Tibial artery (tissue), 4 donors: ENCODE data around the gene LCK.

Experiments
- DNase-seq, 2 donors: peaks; one replicate each; pipeline ENCODE4 v3.0.0-alpha.2; 2019
- H3K27ac ChIP-seq, 2 donors: fragments of 200-600 bp; sonication (generic) in 1 of 2; 1 replicate in 1 of 2; 2 replicates in 1 of 2; pipeline ENCODE4 v1.5.1; 2018 to 2019; ENCODE audit warnings: mild to moderate bottlenecking in 1 of 2
- H3K27me3 ChIP-seq, 2 donors: fragments of 200-600 bp; sonication (generic) in 1 of 2; one replicate each; pipeline versions ENCODE4 v1.5.1 to v1.6.0; 2016 to 2019
- H3K36me3 ChIP-seq, 3 donors: fragments of 200-600 bp; sonication (generic) in 2 of 3; one replicate each; pipeline ENCODE4 v1.5.1; 2016 to 2019; ENCODE audit warnings: mild to moderate bottlenecking in 2 of 3
- H3K4me1 ChIP-seq, 4 donors: fragments of 200-600 bp; sonication (generic) in 2 of 4; 1 replicate in 3 of 4; 2 replicates in 1 of 4; pipeline ENCODE4 v1.5.1; 2016 to 2019
- H3K4me3 ChIP-seq, 2 donors: fragments of 200-600 bp; sonication (generic) in 1 of 2; 1 replicate in 1 of 2; 2 replicates in 1 of 2; pipeline ENCODE4 v1.5.1; 2018 to 2019; ENCODE audit warnings: mild to moderate bottlenecking in 2 of 2
- H3K9me3 ChIP-seq, 3 donors: fragments of 200-600 bp; sonication (generic) in 1 of 3; one replicate each; pipeline ENCODE4 v1.5.1; 2016 to 2019
- CTCF ChIP-seq, 2 experiments: fragments of 200-600 bp in 1 of 2; fragments of 450-650 bp in 1 of 2; IDR thresholded peaks; one replicate each; pipeline ENCODE4 v1.5.1; 2017 to 2019; ENCODE audit warnings: antibody characterized with exemption in 2 of 2, mild to moderate bottlenecking in 1 of 2, moderate library complexity in 1 of 2
- intact Hi-C: fragments of 100-400 bp; cut with DNase I; formaldehyde crosslinking; loops from one replicate; pipeline ENCODE4 v1.15.0; 2023; ENCODE audit warnings: low total_unique reads

Gene LCK

GRCh38 chr1:32303358-32303757 is 52.3 kb downstream of the LCK start:
- intact Hi-C loops = no loop called here
- no peaks in the 10 kb centered on the region for H3K4me1 ChIP-seq
- no peaks in the 10 kb centered on the region for H3K27me3 ChIP-seq
- H3K4me3 ChIP-seq = no peak overlapping the region
- no peak for DNase-seq
- no peak overlapping the region for H3K27ac ChIP-seq
- H3K36me3 ChIP-seq = peaks cover 35 to 52% (median 44%) of the 10 kb centered on the region in 3 donors
- no peak for TF ChIP-seq CTCF (IDR thresholded peaks at IDR 0.05)
- no peaks in the 10 kb centered on the region for H3K9me3 ChIP-seq

- DNase-seq = no peak
- H3K9me3 ChIP-seq = no peaks in the 10 kb centered on the region
- H3K4me1 ChIP-seq = peaks cover 0 to 4% (median 0%) of the 10 kb centered on the region in 4 donors
- no peaks in the 10 kb centered on the region for H3K27me3 ChIP-seq
- intact Hi-C loops = no loop called here
- no peak overlapping the region for H3K27ac ChIP-seq
- no peak for TF ChIP-seq CTCF (IDR thresholded peaks at IDR 0.05)
- no peak overlapping the region for H3K4me3 ChIP-seq
- H3K36me3 ChIP-seq = peaks cover 35 to 50% (median 44%) of the 10 kb centered on the region in 3 donors
Measured at GRCh38 chr1:32303997-32304622, 53.0 kb downstream of the LCK start.

- peaks cover 35 to 48% (median 44%) of the 10 kb centered on the region in 3 donors for H3K36me3 ChIP-seq
- intact Hi-C loops = no loop called here
- TF ChIP-seq CTCF (IDR thresholded peaks at IDR 0.05) = no peak
- peaks cover 0 to 4% (median 0%) of the 10 kb centered on the region in 4 donors for H3K4me1 ChIP-seq
- H3K27me3 ChIP-seq = no peaks in the 10 kb centered on the region
- DNase-seq = no peak
- H3K27ac ChIP-seq = no peak overlapping the region
- H3K4me3 ChIP-seq = no peak overlapping the region
- no peaks in the 10 kb centered on the region for H3K9me3 ChIP-seq
Measured at GRCh38 chr1:32305310-32305709, 54.2 kb downstream of the LCK start.

- intact Hi-C loops = no loop called here
- Histone ChIP-seq H3K27ac (no peak overlapping the region), H3K4me1 (peaks cover 0 to 4% (median 0%) of the 10 kb centered on the region in 4 donors), H3K36me3 (peaks cover 35 to 44% (median 39%) of the 10 kb centered on the region in 3 donors), H3K4me3 (no peak overlapping the region), H3K27me3 (no peaks in the 10 kb centered on the region), H3K9me3 (no peaks in the 10 kb centered on the region)
- no peak for TF ChIP-seq CTCF (IDR thresholded peaks at IDR 0.05)
- DNase-seq = no peak
Measured at GRCh38 chr1:32307324-32307723, 56.3 kb downstream of the LCK start.

GRCh38 chr1:32309960-32310359 is 58.9 kb downstream of the LCK start:
- TF ChIP-seq CTCF (IDR thresholded peaks at IDR 0.05) = no peak
- H3K4me1 ChIP-seq = peaks cover 0 to 4% (median 0%) of the 10 kb centered on the region in 4 donors
- DNase-seq = no peak
- intact Hi-C loops = no loop called here
- H3K27me3 ChIP-seq = no peaks in the 10 kb centered on the region
- no peak overlapping the region for H3K27ac ChIP-seq
- no peaks in the 10 kb centered on the region for H3K9me3 ChIP-seq
- no peak overlapping the region for H3K4me3 ChIP-seq
- H3K36me3 ChIP-seq = peaks cover 10 to 25% (median 13%) of the 10 kb centered on the region in 3 donors
